Neural cell (in vitro differentiated cells): Measurements from ENCODE around the gene RASAL3.
"Not testable (repeated sequence)": the region's sequence is repeated elsewhere in the genome, so short reads cannot be mapped to it uniquely, and the experiment has no call there.

ENCODE experiments used
- EP300 ChIP-seq: fragments of 450-650 bp; conservative IDR thresholded peaks from 2 replicates; pipeline ENCODE4 v1.6.1; 2014; ENCODE audit warnings: antibody characterized with exemption, mild to moderate bottlenecking, moderate library complexity; ENCODE audit not compliant: poor library complexity, severe bottlenecking
- POLR2AphosphoS5 ChIP-seq: IDR thresholded peaks from 2 replicates; pipeline ENCODE4 v1.6.1; 2012
- RAD21 ChIP-seq: fragments of 450-650 bp; conservative IDR thresholded peaks from 2 replicates; pipeline ENCODE4 v1.6.1; 2014; ENCODE audit warnings: antibody characterized with exemption, mild to moderate bottlenecking, moderate library complexity
- TF ChIP-seq, protein P1 (sequence below): fragments of 450-650 bp; IDR thresholded peaks from 2 replicates; pipeline ENCODE4 v1.5.1; 2014; ENCODE audit warnings: antibody characterized with exemption, mild to moderate bottlenecking, moderate library complexity; ENCODE audit not compliant: poor library complexity, severe bottlenecking

DNA sequence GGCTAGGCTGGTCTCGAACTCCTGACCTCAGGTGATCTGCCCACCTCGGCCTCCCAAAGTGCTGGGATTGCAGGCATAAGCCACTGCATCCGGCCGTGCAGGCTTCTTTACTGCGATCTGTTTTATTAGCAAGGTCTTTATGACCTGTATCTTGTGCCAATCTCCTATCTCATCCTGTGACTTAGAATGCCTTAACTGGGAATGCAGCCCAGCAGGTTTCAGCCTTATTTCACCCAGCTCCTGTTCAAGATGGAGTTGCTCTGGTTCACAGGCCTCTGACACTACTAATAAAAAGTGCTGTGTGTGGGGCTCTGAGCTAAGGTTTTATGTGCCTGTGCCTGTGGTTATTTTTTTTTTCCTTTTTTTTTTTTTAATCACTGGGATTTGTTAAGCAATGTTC, 21.4 kb upstream of the RASAL3 start:
- not testable (repeated sequence) for TF ChIP-seq EP300, POLR2AphosphoS5, RAD21
- TF ChIP-seq, protein P1, sequence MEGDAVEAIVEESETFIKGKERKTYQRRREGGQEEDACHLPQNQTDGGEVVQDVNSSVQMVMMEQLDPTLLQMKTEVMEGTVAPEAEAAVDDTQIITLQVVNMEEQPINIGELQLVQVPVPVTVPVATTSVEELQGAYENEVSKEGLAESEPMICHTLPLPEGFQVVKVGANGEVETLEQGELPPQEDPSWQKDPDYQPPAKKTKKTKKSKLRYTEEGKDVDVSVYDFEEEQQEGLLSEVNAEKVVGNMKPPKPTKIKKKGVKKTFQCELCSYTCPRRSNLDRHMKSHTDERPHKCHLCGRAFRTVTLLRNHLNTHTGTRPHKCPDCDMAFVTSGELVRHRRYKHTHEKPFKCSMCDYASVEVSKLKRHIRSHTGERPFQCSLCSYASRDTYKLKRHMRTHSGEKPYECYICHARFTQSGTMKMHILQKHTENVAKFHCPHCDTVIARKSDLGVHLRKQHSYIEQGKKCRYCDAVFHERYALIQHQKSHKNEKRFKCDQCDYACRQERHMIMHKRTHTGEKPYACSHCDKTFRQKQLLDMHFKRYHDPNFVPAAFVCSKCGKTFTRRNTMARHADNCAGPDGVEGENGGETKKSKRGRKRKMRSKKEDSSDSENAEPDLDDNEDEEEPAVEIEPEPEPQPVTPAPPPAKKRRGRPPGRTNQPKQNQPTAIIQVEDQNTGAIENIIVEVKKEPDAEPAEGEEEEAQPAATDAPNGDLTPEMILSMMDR, result not testable (repeated sequence)
